HEK293 (cell line): ENCODE measurements around the gene FOXN4.

ENCODE experiments used
- GFI1B ChIP-seq: fragments of 450-650 bp; formaldehyde crosslinking; IDR thresholded peaks from 2 replicates; pipeline ENCODE4 v1.5.1; 2016; ENCODE audit warnings: missing biosample characterization, missing genetic modification characterization
- PATZ1 ChIP-seq: fragments of 450-650 bp; formaldehyde crosslinking; IDR thresholded peaks from 2 replicates; pipeline ENCODE4 v1.5.1; 2016; ENCODE audit warnings: missing biosample characterization, missing genetic modification characterization
- PRDM10 ChIP-seq: fragments of 450-650 bp; formaldehyde crosslinking; IDR thresholded peaks from 2 replicates; pipeline ENCODE4 v1.5.1; 2016; ENCODE audit warnings: missing biosample characterization, missing genetic modification characterization
- REST ChIP-seq: fragments of 450-650 bp; formaldehyde crosslinking; IDR thresholded peaks from 2 replicates; pipeline ENCODE4 v1.5.1; 2016; ENCODE audit warnings: missing biosample characterization, missing genetic modification characterization
- ZNF114 ChIP-seq: fragments of 450-650 bp; formaldehyde crosslinking; IDR thresholded peaks from 2 replicates; pipeline ENCODE4 v1.5.0; 2017; ENCODE audit warnings: missing biosample characterization, missing genetic modification characterization
- ZNF341 ChIP-seq: fragments of 450-650 bp; formaldehyde crosslinking; IDR thresholded peaks from 2 replicates; pipeline ENCODE4; 2016; ENCODE audit warnings: low read depth, missing biosample characterization, missing genetic modification characterization
- TF ChIP-seq, protein P1 (sequence below): fragments of 450-650 bp; formaldehyde crosslinking; IDR thresholded peaks from 2 replicates; pipeline ENCODE4 v1.5.1; 2016; ENCODE audit warnings: missing biosample characterization, missing genetic modification characterization

- TF ChIP-seq, protein P1, sequence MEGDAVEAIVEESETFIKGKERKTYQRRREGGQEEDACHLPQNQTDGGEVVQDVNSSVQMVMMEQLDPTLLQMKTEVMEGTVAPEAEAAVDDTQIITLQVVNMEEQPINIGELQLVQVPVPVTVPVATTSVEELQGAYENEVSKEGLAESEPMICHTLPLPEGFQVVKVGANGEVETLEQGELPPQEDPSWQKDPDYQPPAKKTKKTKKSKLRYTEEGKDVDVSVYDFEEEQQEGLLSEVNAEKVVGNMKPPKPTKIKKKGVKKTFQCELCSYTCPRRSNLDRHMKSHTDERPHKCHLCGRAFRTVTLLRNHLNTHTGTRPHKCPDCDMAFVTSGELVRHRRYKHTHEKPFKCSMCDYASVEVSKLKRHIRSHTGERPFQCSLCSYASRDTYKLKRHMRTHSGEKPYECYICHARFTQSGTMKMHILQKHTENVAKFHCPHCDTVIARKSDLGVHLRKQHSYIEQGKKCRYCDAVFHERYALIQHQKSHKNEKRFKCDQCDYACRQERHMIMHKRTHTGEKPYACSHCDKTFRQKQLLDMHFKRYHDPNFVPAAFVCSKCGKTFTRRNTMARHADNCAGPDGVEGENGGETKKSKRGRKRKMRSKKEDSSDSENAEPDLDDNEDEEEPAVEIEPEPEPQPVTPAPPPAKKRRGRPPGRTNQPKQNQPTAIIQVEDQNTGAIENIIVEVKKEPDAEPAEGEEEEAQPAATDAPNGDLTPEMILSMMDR (tag by site-specific recombination) = no peak
- TF ChIP-seq ZNF114 (tag by site-specific recombination) (no peak), REST (tag by site-specific recombination) (no peak), PRDM10 (tag by site-specific recombination) (no peak), ZNF341 (tag by site-specific recombination) (no peak), GFI1B (no peak), PATZ1 (no peak)
Measured at GRCh38 chr12:109290061-109290460, 19.0 kb downstream of the FOXN4 start.
